Gastroesophageal sphincter (tissue), 4 donors: ENCODE data around the gene RNASEH2A. TPM values are rescaled to one million over a fixed set of nuclear protein-coding genes. Genes with fewer than 3 reads are reported as not detected.
A peak's percentile ranks its signal among the peaks of the same experiment; 100 is the strongest.

Experiments
- ATAC-seq: fragments of 150-250 bp; one replicate; pipeline ENCODE4 v1.9.1; 2016; ENCODE audit warnings: mild to moderate bottlenecking, moderate library complexity
- H3K27ac ChIP-seq, 4 donors: fragments of 200-600 bp; sonication (generic) in 3 of 4; 1 replicate in 3 of 4; 2 replicates in 1 of 4; pipeline ENCODE4 v1.5.1; 2016 to 2019
- H3K27me3 ChIP-seq: fragments of 200-600 bp; sonication (generic); one replicate; pipeline ENCODE4 v1.5.1; 2019
- H3K36me3 ChIP-seq, 2 donors: fragments of 200-600 bp; sonication (generic); one replicate each; pipeline ENCODE4 v1.5.1; 2019; ENCODE audit warnings: control low read depth in 1 of 2
- H3K4me1 ChIP-seq, 3 donors: fragments of 200-600 bp; sonication (generic); 1 replicate in 2 of 3; 2 replicates in 1 of 3; pipeline ENCODE4 v1.5.1; 2016 to 2019; ENCODE audit warnings: control low read depth in 2 of 3
- H3K4me3 ChIP-seq, 2 donors: fragments of 200-600 bp; sonication (generic); one replicate each; pipeline ENCODE4 v1.5.1; 2019; ENCODE audit warnings: mild to moderate bottlenecking in 1 of 2, moderate library complexity in 1 of 2
- H3K9me3 ChIP-seq, 3 donors: fragments of 200-600 bp; sonication (generic); one replicate each; pipeline ENCODE4 v1.5.1; 2017 to 2019; ENCODE audit warnings: control low read depth in 2 of 3
- CTCF ChIP-seq, 4 experiments: fragments of 200-600 bp in 2 of 4; fragments of 450-650 bp in 2 of 4; sonication (generic) in 1 of 4; IDR thresholded peaks; one replicate each; pipeline ENCODE4 v1.5.1; 2017 to 2019; ENCODE audit warnings: antibody characterized with exemption in 4 of 4, mild to moderate bottlenecking in 2 of 4, moderate library complexity in 2 of 4
- EP300 ChIP-seq: sonication (generic); formaldehyde crosslinking; IDR thresholded peaks from one replicate; pipeline ENCODE4 v1.6.1; 2017; ENCODE audit warnings: antibody characterized with exemption, mild to moderate bottlenecking
- POLR2A ChIP-seq, 2 donors: fragments of 450-650 bp; IDR thresholded peaks; one replicate each; pipeline ENCODE4 v1.6.1; 2017; ENCODE audit warnings: antibody characterized with exemption in 2 of 2, mild to moderate bottlenecking in 2 of 2, moderate library complexity in 1 of 2
- POLR2AphosphoS5 ChIP-seq: sonication (generic); formaldehyde crosslinking; IDR thresholded peaks from one replicate; pipeline ENCODE4 v1.6.1; 2017; ENCODE audit warnings: antibody characterized with exemption
- WGBS, 2 donors: methylation state at CpG; one replicate each; pipeline ENCODE4 v1.1.5; 2018; ENCODE audit warnings: low coverage in 1 of 2; 5-methylcytosine and 5-hydroxymethylcytosine counted together
- total RNA-seq, 4 donors: library from RNA; depleted of rRNA; stranded (reverse); fragments of >200 nt; gene quantifications; one replicate each; pipeline ENCODE4 v1.1.0, GENCODE V29; 2016

RNASEH2A gene
- total RNA-seq, 4 donors from 2014 or later, result 2.0 to 9.4 (median 3.7) TPM

GRCh38 chr19:12834566-12834943, 28.2 kb downstream of the RNASEH2A start, which contains the start of gene RTBDN:
Gene RTBDN (minus strand): TSS chr19:12834579. CDS start chr19:12829979, 4,600 bp downstream.
- TF ChIP-seq POLR2AphosphoS5 (no peak), CTCF (IDR thresholded peaks at IDR 0.05) (no peak), EP300 (no peak), POLR2A (IDR thresholded peaks at IDR 0.05) (no peak)
- no peak for ATAC-seq
- Histone ChIP-seq H3K27me3 (peaks cover 100% of the 10 kb centered on the region), H3K27ac (no peak within 1 kb of the TSS), H3K4me1 (peaks cover 0 to 40% (median 13%) of the 10 kb centered on the region in 3 donors), H3K4me3 (peak within 1 kb of the TSS in 1 of 2 donors; percentile 47), H3K36me3 (no peaks in the 10 kb centered on the region), H3K9me3 (no peaks in the 10 kb centered on the region)
- WGBS, 2 donors, result 4% methylated on average over 7 of the region's 20 CpGs; no CpG with 5 or more reads in 1 of the 2 donors

GRCh38 chr19:12834976-12835757, 28.8 kb downstream of the RNASEH2A start:
- no peak for ATAC-seq
- TF ChIP-seq POLR2A (IDR thresholded peaks at IDR 0.05), result no peak
- no peak for TF ChIP-seq POLR2AphosphoS5
- no peak for TF ChIP-seq CTCF (IDR thresholded peaks at IDR 0.05)
- no peak for TF ChIP-seq EP300
- Histone ChIP-seq H3K4me1 (peaks cover 0 to 40% (median 13%) of the 10 kb centered on the region in 3 donors), H3K27me3 (peaks cover 100% of the 10 kb centered on the region), H3K36me3 (no peaks in the 10 kb centered on the region), H3K27ac (no peak overlapping the region), H3K9me3 (no peaks in the 10 kb centered on the region), H3K4me3 (no peak overlapping the region)
- 2 to 4% methylated on average over 15 to 18 of the region's 39 CpGs for WGBS, 2 donors

GRCh38 chr19:12836529-12836863, 30.1 kb downstream of the RNASEH2A start:
- H3K9me3 ChIP-seq, result no peaks in the 10 kb centered on the region
- no peak for TF ChIP-seq CTCF (IDR thresholded peaks at IDR 0.05)
- TF ChIP-seq POLR2A (IDR thresholded peaks at IDR 0.05), result no peak
- no peak for ATAC-seq
- no peak overlapping the region for H3K27ac ChIP-seq
- H3K4me3 ChIP-seq, result no peak overlapping the region
- 0 to 7% methylated on average over 1 to 2 of the region's 6 CpGs for WGBS, 2 donors
- no peaks in the 10 kb centered on the region for H3K36me3 ChIP-seq
- peaks cover 100% of the 10 kb centered on the region for H3K27me3 ChIP-seq
- peaks cover 0 to 51% (median 18%) of the 10 kb centered on the region in 3 donors for H3K4me1 ChIP-seq

GRCh38 chr19:12837225-12837624, 30.8 kb downstream of the RNASEH2A start:
- Histone ChIP-seq H3K27me3 (peaks cover 100% of the 10 kb centered on the region), H3K9me3 (no peaks in the 10 kb centered on the region), H3K4me1 (peaks cover 0 to 51% (median 18%) of the 10 kb centered on the region in 3 donors), H3K27ac (no peak overlapping the region), H3K36me3 (no peaks in the 10 kb centered on the region), H3K4me3 (no peak overlapping the region)
- 70 to 80% methylated on average over 4 of the region's 4 CpGs for WGBS, 2 donors
- no peak for TF ChIP-seq EP300
- no peak for TF ChIP-seq POLR2AphosphoS5
- no peak for TF ChIP-seq POLR2A (IDR thresholded peaks at IDR 0.05)
- TF ChIP-seq CTCF (IDR thresholded peaks at IDR 0.05), result no peak
- ATAC-seq, result no peak
